Hepatocyte (in vitro differentiated cells): ENCODE measurements around the gene RPTOR. TPM values are rescaled to one million over a fixed set of nuclear protein-coding genes. Genes with fewer than 3 reads are reported as not detected.

Source experiments
- DNase-seq: peaks from one replicate; pipeline ENCODE4 v3.0.0-alpha.2; 2016; ENCODE audit warnings: low spot score
- H2AFZ ChIP-seq: fragments of 200-600 bp; sonication (generic); 2 replicates; pipeline ENCODE4 v1.6.0; 2016; ENCODE audit warnings: antibody characterized with exemption, mild to moderate bottlenecking
- H3K27ac ChIP-seq: fragments of 200-600 bp; sonication (generic); 2 replicates; pipeline ENCODE4 v1.5.1; 2016; ENCODE audit warnings: mild to moderate bottlenecking
- H3K27me3 ChIP-seq: fragments of 200-600 bp; sonication (generic); 2 replicates; pipeline ENCODE4 v1.6.1; 2016
- H3K36me3 ChIP-seq: fragments of 200-600 bp; sonication (generic); replicated peaks from 2 replicates; pipeline ENCODE4 v1.5.1; 2016; ENCODE audit warnings: low read depth; ENCODE audit not compliant: insufficient read depth
- H3K4me1 ChIP-seq: fragments of 200-600 bp; sonication (generic); 2 replicates; pipeline ENCODE4 v1.5.1; 2016; ENCODE audit warnings: mild to moderate bottlenecking, moderate library complexity; ENCODE audit not compliant: insufficient read depth
- H3K4me2 ChIP-seq: fragments of 200-600 bp; sonication (generic); 2 replicates; pipeline ENCODE4 v1.6.0; 2016
- H3K4me3 ChIP-seq: fragments of 200-600 bp; sonication (generic); 2 replicates; pipeline ENCODE4 v1.5.1; 2016; ENCODE audit warnings: mild to moderate bottlenecking
- H3K79me2 ChIP-seq: fragments of 200-600 bp; sonication (generic); 2 replicates; pipeline ENCODE4 v1.6.0; 2017; ENCODE audit warnings: mild to moderate bottlenecking
- H3K9me2 ChIP-seq: fragments of 200-600 bp; sonication (generic); replicated peaks from 2 replicates; pipeline ENCODE4 v1.6.0; 2017; ENCODE audit warnings: mild to moderate bottlenecking; ENCODE audit not compliant: insufficient read depth
- H3K9me3 ChIP-seq: fragments of 200-600 bp; sonication (generic); 2 replicates; pipeline ENCODE4 v1.5.1; 2016; ENCODE audit warnings: low read depth, mild to moderate bottlenecking
- H4K20me1 ChIP-seq: fragments of 200-600 bp; sonication (generic); 2 replicates; pipeline ENCODE4 v1.6.0; 2016; ENCODE audit warnings: mild to moderate bottlenecking; ENCODE audit not compliant: insufficient read depth, poor library complexity, severe bottlenecking
- CTCF ChIP-seq: fragments of 200-600 bp; sonication (generic); IDR thresholded peaks from 2 replicates; pipeline ENCODE4 v1.5.1; 2016; ENCODE audit warnings: antibody characterized with exemption, mild to moderate bottlenecking; ENCODE audit not compliant: poor library complexity
- EZH2 ChIP-seq: fragments of 200-600 bp; sonication (generic); IDR thresholded peaks from 2 replicates; pipeline ENCODE4 v1.6.1; 2016; ENCODE audit warnings: antibody characterized with exemption, mild to moderate bottlenecking, borderline replicate concordance
- EZH2phosphoT487 ChIP-seq: fragments of 200-600 bp; sonication (generic); IDR thresholded peaks from one replicate; pipeline ENCODE4 v1.6.1; 2018; ENCODE audit warnings: antibody characterized with exemption, mild to moderate bottlenecking, low read depth, moderate library complexity; ENCODE audit not compliant: unreplicated experiment, severe bottlenecking
- WGBS: methylation state at CpG from one replicate; pipeline ENCODE4 v1.1.6; 2016; ENCODE audit warnings: low lambda C conversion rate; ENCODE audit errors: missing lambda C conversion rate; 5-methylcytosine and 5-hydroxymethylcytosine counted together
- polyA plus RNA-seq: library from polyadenylated mRNA; unstranded; fragments of >200 nt; fragmentation: Nextera tagmentation; extraction: Ambion mirVana; gene quantifications from 2 replicates; pipeline ENCODE4 v1.2.1, GENCODE V29; 2016
- total RNA-seq: library from RNA; depleted of rRNA; stranded (reverse); fragments of >200 nt; gene quantifications from 2 replicates; pipeline ENCODE4 v1.2.3, GENCODE V29; 2014

Gene RPTOR
- total and polyA plus RNA-seq, 2 experiments from 2014 or later, result 14.1 to 20.6 TPM

DNA sequence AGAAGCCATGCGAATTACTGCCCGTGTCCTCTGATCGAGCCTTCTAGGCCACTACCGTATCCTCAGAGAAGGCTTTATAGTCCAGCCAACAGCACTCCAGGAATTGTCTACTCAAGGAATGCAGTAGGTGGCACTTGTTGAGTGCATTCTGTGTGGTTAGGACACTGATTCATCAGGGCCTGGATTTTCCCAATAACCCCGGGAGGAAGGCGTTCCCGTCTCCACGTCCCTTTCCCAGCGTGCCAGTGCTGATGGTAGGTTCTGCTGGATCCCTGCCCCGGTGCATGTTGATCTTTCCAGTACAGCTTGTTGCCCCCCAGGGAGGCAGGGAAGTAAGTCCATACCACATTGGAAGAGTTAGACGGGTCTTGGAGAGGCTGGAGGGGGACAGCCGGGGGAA, 122.2 kb downstream of the RPTOR start:
- no peaks in the 10 kb centered on the region for H3K27me3 ChIP-seq
- H4K20me1 ChIP-seq, result peaks cover 6% of the 10 kb centered on the region
- no peak for DNase-seq
- no peak overlapping the region for H3K27ac ChIP-seq
- H3K4me1 ChIP-seq, result peaks cover 6% of the 10 kb centered on the region
- TF ChIP-seq EZH2phosphoT487, result no peak
- no peak for TF ChIP-seq CTCF
- no peak for TF ChIP-seq EZH2
- peaks cover 54% of the 10 kb centered on the region for H3K79me2 ChIP-seq
- no peaks in the 10 kb centered on the region for H3K9me3 ChIP-seq
- H3K4me2 ChIP-seq, result no peak overlapping the region
- 93% methylated on average over 12 of the region's 12 CpGs for WGBS
- H2AFZ ChIP-seq, result no peak overlapping the region
- no peak overlapping the region for H3K4me3 ChIP-seq
- H3K9me2 ChIP-seq, result no peaks in the 10 kb centered on the region
- no peaks in the 10 kb centered on the region for H3K36me3 ChIP-seq

GRCh38 chr17:80667462-80668277, 123.0 kb downstream of the RPTOR start:
- H3K4me2 ChIP-seq, result no peak overlapping the region
- WGBS, result 70% methylated on average over 12 of the region's 12 CpGs
- peaks cover 51% of the 10 kb centered on the region for H3K79me2 ChIP-seq
- H3K9me2 ChIP-seq, result no peaks in the 10 kb centered on the region
- no peak for TF ChIP-seq CTCF
- H3K4me3 ChIP-seq, result no peak overlapping the region
- no peak for DNase-seq
- H3K27ac ChIP-seq, result no peak overlapping the region
- H3K36me3 ChIP-seq, result no peaks in the 10 kb centered on the region
- H4K20me1 ChIP-seq, result peaks cover 3% of the 10 kb centered on the region
- peaks cover 6% of the 10 kb centered on the region for H3K4me1 ChIP-seq
- H2AFZ ChIP-seq, result no peak overlapping the region
- H3K27me3 ChIP-seq, result no peaks in the 10 kb centered on the region
- no peaks in the 10 kb centered on the region for H3K9me3 ChIP-seq

- Histone ChIP-seq H3K79me2 (peaks cover 52% of the 10 kb centered on the region), H4K20me1 (peaks cover 1% of the 10 kb centered on the region)
- no peak for TF ChIP-seq EZH2
- TF ChIP-seq EZH2phosphoT487, result no peak
- no peak for TF ChIP-seq CTCF
Measured at GRCh38 chr17:80668375-80669148, 123.9 kb downstream of the RPTOR start.

More at GRCh38 chr17:80668375-80669148, 123.9 kb downstream of the RPTOR start:
- Histone ChIP-seq H2AFZ (no peak overlapping the region), H3K4me3 (no peak overlapping the region), H3K27ac (no peak overlapping the region), H3K9me2 (no peaks in the 10 kb centered on the region), H3K9me3 (no peaks in the 10 kb centered on the region), H3K36me3 (no peaks in the 10 kb centered on the region), H3K27me3 (no peaks in the 10 kb centered on the region), H3K4me2 (no peak overlapping the region), H3K4me1 (peaks cover 10% of the 10 kb centered on the region)
- DNase-seq, result no peak
- WGBS, result 90% methylated on average over 20 of the region's 20 CpGs
